ENCODE measurements around the gene ARSI. TPM values are rescaled to one million over a fixed set of nuclear protein-coding genes. Genes with fewer than 3 reads are reported as not detected.

The ARSI gene
- total and polyA plus RNA-seq, 2 donors, result 0.59 to 0.76 TPM

- H3K4me1 ChIP-seq (ENCODE audit: control insufficient read depth in 2 of 2, insufficient read depth in 2 of 2, low read length in 2 of 2), result peaks cover 0 to 6% of the 10 kb centered on the region in 2 donors
- H3K27ac ChIP-seq (ENCODE audit: low read depth in 1 of 2, low read length in 1 of 2), result no peak overlapping the region
- no peaks in the 10 kb centered on the region for H3K36me3 ChIP-seq (ENCODE audit: control insufficient read depth in 2 of 2, insufficient read depth in 2 of 2, low read length in 1 of 2)
- no peaks in the 10 kb centered on the region for H3K9me3 ChIP-seq (ENCODE audit: control insufficient read depth in 2 of 2, insufficient read depth in 1 of 2, low read length in 1 of 2)
- no peak for DNase-seq (ENCODE audit: low read depth in 6 of 9, low spot score in 9 of 9)
- no peak overlapping the region for H3K4me3 ChIP-seq (ENCODE audit: low read length in 2 of 2)
- no peaks in the 10 kb centered on the region for H3K27me3 ChIP-seq (ENCODE audit: control insufficient read depth in 2 of 2, insufficient read depth in 1 of 2, low read length in 1 of 2)
- 97% methylated on average over 1 of the region's 1 CpG for WGBS
These were observed 19.1 kb upstream of the ARSI start for GRCh38 chr5:150321784-150322183.

GRCh38 chr5:150321211-150321610 is 18.5 kb upstream of the ARSI start:
- 96% methylated on average over 1 of the region's 1 CpG for WGBS
- no peak overlapping the region for H3K27ac ChIP-seq (ENCODE audit: low read depth in 1 of 2, low read length in 1 of 2)
- H3K9me3 ChIP-seq (ENCODE audit: control insufficient read depth in 2 of 2, insufficient read depth in 1 of 2, low read length in 1 of 2), result no peaks in the 10 kb centered on the region
- no peak overlapping the region for H3K4me3 ChIP-seq (ENCODE audit: low read length in 2 of 2)
- H3K4me1 ChIP-seq (ENCODE audit: control insufficient read depth in 2 of 2, insufficient read depth in 2 of 2, low read length in 2 of 2), result peaks cover 0 to 6% of the 10 kb centered on the region in 2 donors
- H3K27me3 ChIP-seq (ENCODE audit: control insufficient read depth in 2 of 2, insufficient read depth in 1 of 2, low read length in 1 of 2), result no peaks in the 10 kb centered on the region
- H3K36me3 ChIP-seq (ENCODE audit: control insufficient read depth in 2 of 2, insufficient read depth in 2 of 2, low read length in 1 of 2), result no peaks in the 10 kb centered on the region
- no peak for DNase-seq (ENCODE audit: low read depth in 6 of 9, low spot score in 9 of 9)

- Histone ChIP-seq H3K4me1 (ENCODE audit: control insufficient read depth in 2 of 2, insufficient read depth in 2 of 2, low read length in 2 of 2) (peaks cover 0 to 6% of the 10 kb centered on the region in 2 donors), H3K27me3 (ENCODE audit: control insufficient read depth in 2 of 2, insufficient read depth in 1 of 2, low read length in 1 of 2) (no peaks in the 10 kb centered on the region), H3K36me3 (ENCODE audit: control insufficient read depth in 2 of 2, insufficient read depth in 2 of 2, low read length in 1 of 2) (no peaks in the 10 kb centered on the region), H3K27ac (ENCODE audit: low read depth in 1 of 2, low read length in 1 of 2) (no peak overlapping the region), H3K4me3 (ENCODE audit: low read length in 2 of 2) (no peak overlapping the region), H3K9me3 (ENCODE audit: control insufficient read depth in 2 of 2, insufficient read depth in 1 of 2, low read length in 1 of 2) (no peaks in the 10 kb centered on the region)
- WGBS, result 91% methylated on average over 2 of the region's 2 CpGs
- no peak for DNase-seq (ENCODE audit: low read depth in 6 of 9, low spot score in 9 of 9)
These were observed 17.4 kb upstream of the ARSI start for GRCh38 chr5:150320044-150320613.

- Histone ChIP-seq H3K36me3 (ENCODE audit: control insufficient read depth in 2 of 2, insufficient read depth in 2 of 2, low read length in 1 of 2) (no peaks in the 10 kb centered on the region), H3K4me3 (ENCODE audit: low read length in 2 of 2) (no peak overlapping the region), H3K4me1 (ENCODE audit: control insufficient read depth in 2 of 2, insufficient read depth in 2 of 2, low read length in 2 of 2) (peaks cover 0 to 6% of the 10 kb centered on the region in 2 donors), H3K9me3 (ENCODE audit: control insufficient read depth in 2 of 2, insufficient read depth in 1 of 2, low read length in 1 of 2) (no peaks in the 10 kb centered on the region), H3K27ac (ENCODE audit: low read depth in 1 of 2, low read length in 1 of 2) (no peak overlapping the region), H3K27me3 (ENCODE audit: control insufficient read depth in 2 of 2, insufficient read depth in 1 of 2, low read length in 1 of 2) (no peaks in the 10 kb centered on the region)
- no peak for DNase-seq (ENCODE audit: low read depth in 6 of 9, low spot score in 9 of 9)
- 96% methylated on average over 6 of the region's 6 CpGs for WGBS
These were observed 16.7 kb upstream of the ARSI start for GRCh38 chr5:150319484-150319790.

- DNase-seq (ENCODE audit: low read depth in 6 of 9, low spot score in 9 of 9), result no peak
- Histone ChIP-seq H3K4me1 (ENCODE audit: control insufficient read depth in 2 of 2, insufficient read depth in 2 of 2, low read length in 2 of 2) (peaks cover 0 to 6% of the 10 kb centered on the region in 2 donors), H3K27ac (ENCODE audit: low read depth in 1 of 2, low read length in 1 of 2) (no peak overlapping the region), H3K36me3 (ENCODE audit: control insufficient read depth in 2 of 2, insufficient read depth in 2 of 2, low read length in 1 of 2) (no peaks in the 10 kb centered on the region), H3K27me3 (ENCODE audit: control insufficient read depth in 2 of 2, insufficient read depth in 1 of 2, low read length in 1 of 2) (no peaks in the 10 kb centered on the region), H3K9me3 (ENCODE audit: control insufficient read depth in 2 of 2, insufficient read depth in 1 of 2, low read length in 1 of 2) (no peaks in the 10 kb centered on the region), H3K4me3 (ENCODE audit: low read length in 2 of 2) (no peak overlapping the region)
- 85% methylated on average over 9 of the region's 9 CpGs for WGBS
These were observed 16.1 kb upstream of the ARSI start for GRCh38 chr5:150318613-150319483.

DNA sequence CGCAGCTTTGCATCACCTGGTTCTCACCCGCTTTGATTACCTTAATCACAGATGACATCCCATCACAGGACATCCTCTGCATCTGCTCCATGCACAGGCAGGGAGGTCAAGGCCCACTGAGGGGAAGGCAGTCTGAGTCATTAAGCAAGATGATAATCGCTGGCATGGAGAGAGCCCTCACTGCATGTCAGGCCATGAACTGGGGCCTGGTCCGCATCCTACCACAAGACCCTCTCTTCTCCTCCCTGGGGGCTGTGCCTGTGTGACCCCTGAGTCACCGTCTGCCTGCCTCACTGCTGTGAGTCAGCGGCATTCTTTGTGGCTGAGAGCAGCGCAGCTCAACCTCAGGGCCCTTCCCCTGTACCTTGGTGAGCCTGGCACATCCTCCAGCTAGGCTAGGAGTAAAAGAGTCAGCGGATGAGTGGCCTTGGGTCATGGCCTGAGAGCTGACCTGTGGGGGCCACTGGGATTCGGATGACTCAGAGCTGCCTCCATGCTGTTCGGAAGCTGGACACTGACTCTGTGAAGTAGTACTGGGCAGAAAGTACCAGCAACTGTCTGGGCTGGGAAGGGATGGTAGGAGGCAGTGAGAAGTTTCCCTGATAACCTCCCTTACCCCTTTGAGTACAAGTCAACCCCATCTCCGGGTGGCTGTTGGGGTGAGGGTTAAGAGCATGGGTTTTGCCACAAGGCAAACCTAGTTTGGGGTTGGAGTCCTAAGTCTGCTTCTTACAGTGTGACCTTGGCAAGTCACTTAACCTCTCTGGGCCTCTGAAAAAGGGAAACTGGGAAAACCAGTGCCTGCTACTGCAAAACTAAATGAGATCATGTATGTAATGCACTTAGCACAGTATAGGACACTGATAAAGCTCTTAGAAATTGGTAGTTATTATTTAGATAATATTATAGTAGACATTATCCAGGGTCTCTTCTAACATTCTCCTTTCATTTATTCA is 14.6 kb upstream of the ARSI start:
- H3K27me3 ChIP-seq (ENCODE audit: control insufficient read depth in 2 of 2, insufficient read depth in 1 of 2, low read length in 1 of 2), result no peaks in the 10 kb centered on the region
- no peak overlapping the region for H3K27ac ChIP-seq (ENCODE audit: low read depth in 1 of 2, low read length in 1 of 2)
- H3K4me3 ChIP-seq (ENCODE audit: low read length in 2 of 2), result no peak overlapping the region
- H3K9me3 ChIP-seq (ENCODE audit: control insufficient read depth in 2 of 2, insufficient read depth in 1 of 2, low read length in 1 of 2), result no peaks in the 10 kb centered on the region
- peaks cover 0 to 6% of the 10 kb centered on the region in 2 donors for H3K4me1 ChIP-seq (ENCODE audit: control insufficient read depth in 2 of 2, insufficient read depth in 2 of 2, low read length in 2 of 2)
- H3K36me3 ChIP-seq (ENCODE audit: control insufficient read depth in 2 of 2, insufficient read depth in 2 of 2, low read length in 1 of 2), result no peaks in the 10 kb centered on the region
- WGBS, result 96% methylated on average over 11 of the region's 11 CpGs
- no peak for DNase-seq (ENCODE audit: low read depth in 6 of 9, low spot score in 9 of 9)

- DNase-seq (ENCODE audit: low read depth in 6 of 9, low spot score in 9 of 9), result no peak
- H3K4me1 ChIP-seq (ENCODE audit: control insufficient read depth in 2 of 2, insufficient read depth in 2 of 2, low read length in 2 of 2), result peaks cover 0 to 6% of the 10 kb centered on the region in 2 donors
- H3K9me3 ChIP-seq (ENCODE audit: control insufficient read depth in 2 of 2, insufficient read depth in 1 of 2, low read length in 1 of 2), result no peaks in the 10 kb centered on the region
- H3K4me3 ChIP-seq (ENCODE audit: low read length in 2 of 2), result no peak overlapping the region
- no peaks in the 10 kb centered on the region for H3K36me3 ChIP-seq (ENCODE audit: control insufficient read depth in 2 of 2, insufficient read depth in 2 of 2, low read length in 1 of 2)
- no peak overlapping the region for H3K27ac ChIP-seq (ENCODE audit: low read depth in 1 of 2, low read length in 1 of 2)
- H3K27me3 ChIP-seq (ENCODE audit: control insufficient read depth in 2 of 2, insufficient read depth in 1 of 2, low read length in 1 of 2), result no peaks in the 10 kb centered on the region
- WGBS, result 96% methylated on average over 3 of the region's 3 CpGs
These were observed 13.6 kb upstream of the ARSI start for GRCh38 chr5:150316320-150316719.

DNA sequence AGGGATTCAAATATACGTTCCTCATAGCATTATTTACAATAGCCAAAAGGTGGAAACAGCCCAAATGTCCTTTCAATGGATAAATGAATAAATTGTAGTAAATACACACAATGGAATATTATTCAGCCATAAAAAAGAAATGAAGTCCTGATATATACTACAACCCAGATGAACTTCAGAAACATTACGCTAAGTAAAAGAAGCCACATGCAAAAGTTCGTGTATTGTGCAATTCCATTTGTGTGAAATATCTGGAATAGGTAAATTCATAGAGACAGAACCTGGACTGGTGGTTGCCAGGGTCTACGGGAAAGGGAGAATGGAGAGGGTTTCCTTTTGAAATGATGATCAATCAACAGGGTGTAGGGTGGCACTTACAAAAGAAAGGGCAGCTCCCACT is 12.5 kb upstream of the ARSI start:
- Histone ChIP-seq H3K9me3 (ENCODE audit: control insufficient read depth in 2 of 2, insufficient read depth in 1 of 2, low read length in 1 of 2) (no peaks in the 10 kb centered on the region), H3K27me3 (ENCODE audit: control insufficient read depth in 2 of 2, insufficient read depth in 1 of 2, low read length in 1 of 2) (no peaks in the 10 kb centered on the region), H3K4me3 (ENCODE audit: low read length in 2 of 2) (no peak overlapping the region), H3K4me1 (ENCODE audit: control insufficient read depth in 2 of 2, insufficient read depth in 2 of 2, low read length in 2 of 2) (peaks cover 0 to 6% of the 10 kb centered on the region in 2 donors), H3K36me3 (ENCODE audit: control insufficient read depth in 2 of 2, insufficient read depth in 2 of 2, low read length in 1 of 2) (no peaks in the 10 kb centered on the region), H3K27ac (ENCODE audit: low read depth in 1 of 2, low read length in 1 of 2) (no peak overlapping the region)
- DNase-seq (ENCODE audit: low read depth in 6 of 9, low spot score in 9 of 9), result no peak
- WGBS, result 94% methylated on average over 4 of the region's 4 CpGs
